ENCODE measurements around the gene MIF. TPM values are rescaled to one million over a fixed set of nuclear protein-coding genes. Genes with fewer than 3 reads are reported as not detected.

Gene MIF
- total RNA-seq, 1 experiment from 2014 or later: 762 TPM

- H3K9me3 ChIP-seq: no peaks in the 10 kb centered on the region
- Mint-ChIP-seq H3K36me3 (ENCODE audit: insufficient read depth, unreplicated experiment) (peaks cover 6% of the 10 kb centered on the region), H3K27ac (ENCODE audit: unreplicated experiment) (no peak overlapping the region), H3K27me3 (ENCODE audit: insufficient read depth, unreplicated experiment) (no peaks in the 10 kb centered on the region), H3K4me1 (ENCODE audit: low read depth, unreplicated experiment) (no peaks in the 10 kb centered on the region), H3K4me3 (ENCODE audit: unreplicated experiment) (no peak overlapping the region), H3K9me3 (ENCODE audit: unreplicated experiment) (no peaks in the 10 kb centered on the region)
- H3K27me3 ChIP-seq (replicated peaks; ENCODE audit: control insufficient read depth, insufficient read depth, low read length): no peaks in the 10 kb centered on the region
- no peak for DNase-seq
- no peaks in the 10 kb centered on the region for H3K36me3 ChIP-seq (ENCODE audit: control insufficient read depth, insufficient read depth, low read length)
- peaks cover 8% of the 10 kb centered on the region for H3K4me1 ChIP-seq
- no peak overlapping the region for H3K4me3 ChIP-seq (ENCODE audit: low read depth, low read length)
- no TSS peak for BruUV-seq (replicated peaks)
- no peak for TF ChIP-seq CTCF (IDR thresholded peaks at IDR 0.05; ENCODE audit: insufficient read depth in 1 of 2, low read depth in 1 of 2, low read length in 1 of 2, severe bottlenecking in 1 of 2, unreplicated experiment in 1 of 2)
- ChIA-PET POLR2A (interaction anchor here (0.6 to 1.5 kb wide), 3 partner anchors 12 to 83 kb away, joined by 3 to 17 read pairs (median 3); partner anchors contain the start of gene SLC2A11), CTCF (interaction anchor here (0.5 to 1.3 kb wide), 2 partner anchors 92 to 109 kb away, joined by 3 to 9 read pairs; no protein-coding TSS in a partner anchor)
- intact Hi-C loops (cut with micrococcal nuclease; ENCODE audit: unreplicated experiment): loop anchor here (5.0 kb wide), 1 partner anchor 303 kb away; no protein-coding TSS in a partner anchor
These were observed 48.7 kb upstream of the MIF start for GRCh38 chr22:23845265-23846080.

- POLR2A ChIA-PET: interaction anchor here (0.6 to 1.5 kb wide), 2 partner anchors 12 to 83 kb away, joined by 3 to 17 read pairs; partner anchors contain the start of gene SLC2A11
- CTCF ChIA-PET: interaction anchor here (0.5 to 1.3 kb wide), 3 partner anchors 71 to 110 kb away, joined by 3 to 9 read pairs (median 3); no protein-coding TSS in a partner anchor
- H3K36me3 ChIP-seq (ENCODE audit: control insufficient read depth, insufficient read depth, low read length): no peaks in the 10 kb centered on the region
- TF ChIP-seq CTCF (IDR thresholded peaks at IDR 0.05; ENCODE audit: insufficient read depth in 1 of 2, low read depth in 1 of 2, low read length in 1 of 2, severe bottlenecking in 1 of 2, unreplicated experiment in 1 of 2): no peak
- intact Hi-C loops (cut with micrococcal nuclease; ENCODE audit: unreplicated experiment): loop anchor here (5.0 kb wide), 1 partner anchor 304 kb away; no protein-coding TSS in a partner anchor
- no peak overlapping the region for H3K27ac Mint-ChIP-seq (ENCODE audit: unreplicated experiment)
- H3K36me3 Mint-ChIP-seq (ENCODE audit: insufficient read depth, unreplicated experiment): peaks cover 6% of the 10 kb centered on the region
- no peak overlapping the region for H3K4me3 ChIP-seq (ENCODE audit: low read depth, low read length)
- H3K4me1 ChIP-seq: peaks cover 8% of the 10 kb centered on the region
- no peaks in the 10 kb centered on the region for H3K9me3 Mint-ChIP-seq (ENCODE audit: unreplicated experiment)
- no peak overlapping the region for H3K4me3 Mint-ChIP-seq (ENCODE audit: unreplicated experiment)
- H3K27me3 Mint-ChIP-seq (ENCODE audit: insufficient read depth, unreplicated experiment): no peaks in the 10 kb centered on the region
- H3K27me3 ChIP-seq (replicated peaks; ENCODE audit: control insufficient read depth, insufficient read depth, low read length): no peaks in the 10 kb centered on the region
- no TSS peak for BruUV-seq (replicated peaks)
- no peak for DNase-seq
- no peaks in the 10 kb centered on the region for H3K4me1 Mint-ChIP-seq (ENCODE audit: low read depth, unreplicated experiment)
- H3K9me3 ChIP-seq: no peaks in the 10 kb centered on the region
These were observed 48.1 kb upstream of the MIF start for GRCh38 chr22:23846081-23846469.

DNA sequence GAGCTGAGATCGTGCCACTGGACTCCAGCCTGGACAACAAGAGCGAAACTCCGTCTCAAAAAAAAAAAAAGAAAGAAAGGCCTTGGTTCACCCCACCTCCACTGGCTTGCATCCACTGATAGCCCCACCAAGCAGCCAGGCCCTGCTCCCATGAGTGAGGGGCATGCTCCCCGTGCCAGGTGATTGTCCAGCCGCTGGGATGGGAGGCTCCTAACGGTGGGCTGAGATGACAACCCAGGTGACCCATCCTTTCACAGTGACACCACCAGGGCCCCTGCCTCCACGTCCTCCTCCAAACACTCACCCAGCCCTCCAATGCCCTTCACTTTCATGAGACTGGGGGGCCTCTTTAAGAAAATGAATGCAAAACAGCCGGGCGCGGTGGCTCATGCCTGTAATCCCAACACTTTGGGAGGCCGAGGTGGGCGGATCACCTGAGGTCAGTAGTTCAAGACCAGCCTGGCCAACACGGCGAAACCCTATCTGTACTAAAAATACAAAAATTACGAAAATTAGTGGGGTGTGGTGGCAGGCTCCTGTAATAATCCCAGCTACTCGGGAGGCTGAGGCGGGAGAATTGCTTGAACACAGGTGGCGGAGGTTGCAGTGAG is 46.8 kb upstream of the MIF start:
- no peak for DNase-seq
- ChIA-PET POLR2A (interaction anchor here (0.6 kb wide), 1 partner anchor 10 kb away, joined by 4 read pairs; the partner anchor contains the start of gene SLC2A11), CTCF (interaction anchor here (1.0 kb wide), 1 partner anchor 73 kb away, joined by 5 read pairs; no protein-coding TSS in a partner anchor)
- no peak overlapping the region for H3K27ac Mint-ChIP-seq (ENCODE audit: unreplicated experiment)
- H3K4me1 ChIP-seq: peaks cover 8% of the 10 kb centered on the region
- H3K4me3 Mint-ChIP-seq (ENCODE audit: unreplicated experiment): no peak overlapping the region
- H3K9me3 ChIP-seq: no peaks in the 10 kb centered on the region
- H3K27me3 Mint-ChIP-seq (ENCODE audit: insufficient read depth, unreplicated experiment): no peaks in the 10 kb centered on the region
- BruUV-seq (replicated peaks): no TSS peak
- H3K4me3 ChIP-seq (ENCODE audit: low read depth, low read length): no peak overlapping the region
- H3K36me3 ChIP-seq (ENCODE audit: control insufficient read depth, insufficient read depth, low read length): no peaks in the 10 kb centered on the region
- no peak for TF ChIP-seq CTCF (IDR thresholded peaks at IDR 0.05; ENCODE audit: insufficient read depth in 1 of 2, low read depth in 1 of 2, low read length in 1 of 2, severe bottlenecking in 1 of 2, unreplicated experiment in 1 of 2)
- H3K9me3 Mint-ChIP-seq (ENCODE audit: unreplicated experiment): no peaks in the 10 kb centered on the region
- H3K27me3 ChIP-seq (replicated peaks; ENCODE audit: control insufficient read depth, insufficient read depth, low read length): no peaks in the 10 kb centered on the region
- intact Hi-C loops (cut with micrococcal nuclease; ENCODE audit: unreplicated experiment): loop anchor here (5.0 kb wide), 1 partner anchor 305 kb away; no protein-coding TSS in a partner anchor
- peaks cover 6% of the 10 kb centered on the region for H3K36me3 Mint-ChIP-seq (ENCODE audit: insufficient read depth, unreplicated experiment)
- H3K4me1 Mint-ChIP-seq (ENCODE audit: low read depth, unreplicated experiment): no peaks in the 10 kb centered on the region

Data from Caco-2 (cell line).